Sigmoid colon (tissue), 4 donors: ENCODE results near the gene GRM1.

Source experiments
- EP300 ChIP-seq, 4 donors: sonication (generic); formaldehyde crosslinking; IDR thresholded peaks; one replicate each; pipeline ENCODE4 v1.6.1; 2017; ENCODE audit warnings: antibody characterized with exemption in 4 of 4
- POLR2A ChIP-seq, 2 donors: fragments of 450-650 bp; IDR thresholded peaks; one replicate each; pipeline ENCODE4 v1.6.1; 2016; ENCODE audit warnings: antibody characterized with exemption in 2 of 2, mild to moderate bottlenecking in 2 of 2, moderate library complexity in 2 of 2
- POLR2AphosphoS5 ChIP-seq, 4 donors: sonication (generic); formaldehyde crosslinking; IDR thresholded peaks; one replicate each; pipeline ENCODE4 v1.6.1; 2017; ENCODE audit warnings: antibody characterized with exemption in 4 of 4
- TF ChIP-seq, protein P1 (sequence below), 4 experiments: fragments of 450-650 bp in 3 of 4; fragments of 200-600 bp in 1 of 4; IDR thresholded peaks; one replicate each; pipeline ENCODE4 v1.5.1; 2016 to 2019; ENCODE audit warnings: antibody characterized with exemption in 4 of 4, mild to moderate bottlenecking in 3 of 4, moderate library complexity in 2 of 4

DNA sequence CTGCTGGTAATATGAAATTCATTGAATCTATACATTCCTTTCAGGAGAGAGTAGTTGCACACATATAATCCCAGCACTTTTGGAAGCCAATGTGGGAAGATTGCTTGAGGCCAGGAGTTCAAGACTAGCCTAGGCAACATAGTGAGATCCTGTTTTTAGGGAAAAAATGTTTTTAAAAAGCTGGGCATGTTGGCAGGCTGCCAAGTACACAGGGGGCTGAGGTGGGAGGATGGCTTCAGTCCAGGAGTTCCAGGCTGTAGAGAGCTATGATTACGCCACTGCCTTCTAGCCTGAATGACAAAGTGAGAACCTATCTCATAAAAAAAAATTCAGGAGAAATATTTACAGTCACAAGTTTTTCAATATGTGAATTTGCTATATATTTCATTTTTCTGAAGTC lies 71.9 kb downstream of the GRM1 start:
- no peak for TF ChIP-seq POLR2A (IDR thresholded peaks at IDR 0.05)
- TF ChIP-seq, protein P1, sequence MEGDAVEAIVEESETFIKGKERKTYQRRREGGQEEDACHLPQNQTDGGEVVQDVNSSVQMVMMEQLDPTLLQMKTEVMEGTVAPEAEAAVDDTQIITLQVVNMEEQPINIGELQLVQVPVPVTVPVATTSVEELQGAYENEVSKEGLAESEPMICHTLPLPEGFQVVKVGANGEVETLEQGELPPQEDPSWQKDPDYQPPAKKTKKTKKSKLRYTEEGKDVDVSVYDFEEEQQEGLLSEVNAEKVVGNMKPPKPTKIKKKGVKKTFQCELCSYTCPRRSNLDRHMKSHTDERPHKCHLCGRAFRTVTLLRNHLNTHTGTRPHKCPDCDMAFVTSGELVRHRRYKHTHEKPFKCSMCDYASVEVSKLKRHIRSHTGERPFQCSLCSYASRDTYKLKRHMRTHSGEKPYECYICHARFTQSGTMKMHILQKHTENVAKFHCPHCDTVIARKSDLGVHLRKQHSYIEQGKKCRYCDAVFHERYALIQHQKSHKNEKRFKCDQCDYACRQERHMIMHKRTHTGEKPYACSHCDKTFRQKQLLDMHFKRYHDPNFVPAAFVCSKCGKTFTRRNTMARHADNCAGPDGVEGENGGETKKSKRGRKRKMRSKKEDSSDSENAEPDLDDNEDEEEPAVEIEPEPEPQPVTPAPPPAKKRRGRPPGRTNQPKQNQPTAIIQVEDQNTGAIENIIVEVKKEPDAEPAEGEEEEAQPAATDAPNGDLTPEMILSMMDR (IDR thresholded peaks at IDR 0.05) = no peak
- no peak for TF ChIP-seq EP300 (IDR thresholded peaks at IDR 0.05)
- TF ChIP-seq POLR2AphosphoS5 (IDR thresholded peaks at IDR 0.05) = no peak
